Left forelimb (tissue), 1 donor: ENCODE results near the gene CWH43.
"Not testable (repeated sequence)": the region's sequence is repeated elsewhere in the genome, so short reads cannot be mapped to it uniquely, and the experiment has no call there.

Experiments used
- DNase-seq: peaks from one replicate; pipeline ENCODE4 v3.0.0-alpha.2; 2018; ENCODE audit warnings: low spot score

The CWH43 gene

DNA sequence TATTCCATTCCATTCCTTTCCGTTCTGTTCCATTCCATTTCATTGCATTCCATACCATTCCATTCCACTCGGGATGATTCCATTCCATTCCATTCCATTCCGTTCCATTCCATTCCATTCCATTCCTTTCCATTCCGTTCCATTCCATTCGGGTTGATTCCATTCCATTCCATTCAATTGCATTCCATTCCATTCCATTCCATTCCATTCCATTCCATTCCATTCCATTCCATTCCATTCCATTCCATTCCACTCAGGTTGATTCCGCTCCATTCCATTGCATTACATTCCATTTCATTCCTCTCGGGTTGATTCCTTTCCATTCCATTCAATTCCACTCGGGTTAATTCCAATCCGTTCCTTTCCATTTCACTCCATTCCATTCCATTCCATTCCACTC, 111.0 kb downstream of the CWH43 start:
- not testable (repeated sequence) for DNase-seq

GRCh38 chr4:49097505-49097904, 111.4 kb downstream of the CWH43 start:
- not testable (repeated sequence) for DNase-seq

DNA sequence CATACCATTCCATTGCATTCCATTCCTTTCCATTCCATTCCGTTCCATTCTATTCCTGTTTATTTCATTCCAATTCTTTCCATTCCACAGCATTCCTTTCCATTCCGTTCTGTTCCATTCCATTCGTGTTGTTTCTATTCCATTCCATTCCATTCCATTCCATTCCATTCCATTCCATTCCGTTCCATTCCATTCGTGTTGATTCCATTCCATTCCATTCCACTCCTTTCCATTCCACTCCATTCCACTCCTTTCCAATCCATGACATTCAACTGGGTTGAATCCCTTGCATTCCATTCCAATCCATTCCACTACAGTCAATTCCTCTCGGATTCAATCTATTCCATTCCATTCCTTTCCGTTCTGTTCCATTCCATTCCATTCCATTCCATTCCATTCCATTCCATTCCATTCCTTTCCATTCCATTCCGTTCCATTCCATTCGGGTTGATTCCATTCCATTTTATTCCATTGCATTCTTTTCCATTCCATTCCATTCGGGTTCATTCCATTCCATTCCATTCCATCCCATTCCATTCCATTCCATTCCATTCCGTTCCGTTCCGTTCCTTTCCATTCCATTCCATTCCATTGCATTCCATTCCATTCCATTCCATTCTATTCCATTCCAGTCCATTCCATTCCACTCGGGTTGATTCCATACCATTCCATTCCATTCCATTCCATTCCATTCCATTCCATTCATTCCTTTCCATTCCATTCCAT, 112.1 kb downstream of the CWH43 start:
- not testable (repeated sequence) for DNase-seq

DNA sequence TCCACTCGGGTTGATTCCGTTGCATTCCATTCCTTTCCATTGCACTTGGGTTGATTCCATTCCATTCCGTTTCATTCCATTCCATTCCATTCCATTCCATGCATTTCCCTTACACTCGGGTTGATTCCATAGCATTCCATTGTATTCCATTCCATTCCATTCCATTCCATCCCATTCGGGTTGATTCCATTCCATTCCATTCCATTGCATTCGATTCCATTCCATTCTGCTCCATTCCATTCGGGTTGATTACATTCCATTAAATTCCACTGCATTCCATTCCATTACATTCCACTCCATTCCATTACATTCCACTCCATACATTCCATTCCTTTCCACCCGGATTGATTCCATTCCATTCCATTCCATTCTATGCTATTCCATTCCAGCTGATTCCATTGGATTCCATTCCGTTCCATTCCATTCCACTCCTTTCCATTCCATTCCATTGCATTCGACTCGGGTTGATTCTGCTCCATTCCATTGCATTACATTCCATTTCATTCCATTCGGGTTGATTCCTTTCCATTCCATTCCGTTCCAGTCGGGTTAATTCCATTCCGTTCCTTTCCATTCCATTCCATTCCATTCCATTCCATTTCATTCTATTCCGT, 113.9 kb downstream of the CWH43 start:
- DNase-seq, result not testable (repeated sequence)

DNA sequence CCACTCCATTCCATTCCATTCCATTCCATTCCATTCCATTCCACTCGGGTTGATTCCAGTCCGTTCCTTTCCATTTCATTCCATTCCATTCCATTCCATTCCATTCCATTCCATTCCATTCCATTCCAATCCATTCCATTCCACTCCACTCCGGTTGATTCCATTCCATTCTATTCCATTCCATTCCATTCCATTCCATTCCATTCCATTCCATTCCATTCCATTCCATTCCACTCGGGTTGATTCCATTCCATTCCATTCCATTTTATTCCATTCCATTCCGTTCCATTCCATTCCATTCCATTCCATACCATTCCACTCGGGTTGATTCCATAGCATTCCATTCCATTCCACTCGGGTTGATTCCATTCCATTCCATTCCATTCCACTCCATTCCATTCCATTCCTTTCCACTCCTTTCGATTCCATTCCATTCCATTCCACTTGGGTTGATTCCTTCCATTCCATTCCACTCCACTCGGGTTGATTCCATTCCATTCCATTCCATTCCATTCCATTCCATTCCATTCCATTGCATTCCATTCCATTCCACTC, 116.3 kb downstream of the CWH43 start:
- not testable (repeated sequence) for DNase-seq

- not testable (repeated sequence) for DNase-seq
Observed at GRCh38 chr4:49103436-49104136, 117.5 kb downstream of the CWH43 start.

DNA sequence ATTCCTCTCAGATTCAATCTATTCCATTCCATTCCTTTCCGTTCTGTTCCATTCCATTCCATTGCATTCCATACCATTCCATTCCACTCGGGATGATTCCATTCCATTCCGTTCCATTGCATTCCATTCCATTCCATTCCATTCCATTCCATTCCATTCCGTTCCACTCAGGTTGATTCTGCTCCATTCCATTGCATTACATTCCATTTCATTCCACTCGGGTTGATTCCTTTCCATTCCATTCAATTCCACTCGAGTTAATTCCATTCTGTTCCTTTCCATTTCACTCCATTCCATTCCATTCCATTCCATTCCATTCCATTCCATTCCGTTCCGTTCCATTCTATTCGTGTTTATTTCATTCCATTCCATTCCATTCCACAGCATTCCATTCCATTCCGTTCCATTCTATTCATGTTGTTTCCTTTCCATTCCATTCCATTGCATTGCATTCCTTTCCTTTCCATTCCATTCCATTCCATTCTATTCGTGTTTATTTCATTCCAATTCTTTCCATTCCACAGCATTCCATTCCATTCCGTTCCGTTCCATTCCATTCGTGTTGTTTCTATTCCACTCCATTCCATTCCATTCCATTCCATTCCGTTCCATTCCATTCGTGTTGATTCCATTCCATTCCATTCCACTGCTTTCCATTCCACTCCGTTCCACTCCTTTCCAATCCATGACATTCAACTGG, 118.3 kb downstream of the CWH43 start:
- DNase-seq, result not testable (repeated sequence)

GRCh38 chr4:49105248-49105904, 119.3 kb downstream of the CWH43 start:
- not testable (repeated sequence) for DNase-seq

DNA sequence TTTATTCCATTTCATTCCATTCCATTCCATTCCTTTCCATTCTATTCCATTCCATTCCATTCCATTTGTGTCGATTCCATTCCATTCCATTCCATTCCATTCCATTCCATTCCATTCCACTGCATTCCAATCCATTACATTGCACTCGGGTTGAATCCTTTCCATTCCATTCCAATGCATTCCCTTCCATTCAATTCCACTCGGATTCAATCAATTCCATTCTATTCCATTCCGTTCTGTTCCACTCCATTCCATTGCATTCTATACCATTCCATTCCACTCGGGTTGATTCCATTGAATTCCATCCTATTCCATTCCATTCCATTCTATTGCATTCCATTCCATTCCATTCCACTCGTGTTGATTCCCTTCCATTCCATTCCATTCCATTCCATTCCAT, 121.2 kb downstream of the CWH43 start:
- DNase-seq, result not testable (repeated sequence)

GRCh38 chr4:49108183-49108978, 122.3 kb downstream of the CWH43 start:
- not testable (repeated sequence) for DNase-seq

- DNase-seq, result not testable (repeated sequence)
Observed at GRCh38 chr4:49109567-49110166, 123.6 kb downstream of the CWH43 start.

GRCh38 chr4:49110579-49110978, 124.5 kb downstream of the CWH43 start:
- not testable (repeated sequence) for DNase-seq
